Fibroblast of pulmonary artery (primary cell): ENCODE measurements around the gene CUX1.
"Not testable (repeated sequence)": the region's sequence is repeated elsewhere in the genome, so short reads cannot be mapped to it uniquely, and the experiment has no call there.

Source experiments
- DNase-seq: peaks from one replicate; pipeline ENCODE4 v3.0.0-alpha.2; 2010; ENCODE audit warnings: low read depth
- H3K4me3 ChIP-seq: replicated peaks from 2 replicates; pipeline ENCODE4 v1.5.1; 2011; ENCODE audit warnings: low read depth, mild to moderate bottlenecking, control low read depth, low read length, moderate library complexity
- TF ChIP-seq, protein P1 (sequence below): IDR thresholded peaks from 2 replicates; pipeline ENCODE4 v1.5.1; 2011; ENCODE audit warnings: mild to moderate bottlenecking, control low read depth, low read length, inconsistent platforms; ENCODE audit errors: missing control alignments

The CUX1 gene

DNA sequence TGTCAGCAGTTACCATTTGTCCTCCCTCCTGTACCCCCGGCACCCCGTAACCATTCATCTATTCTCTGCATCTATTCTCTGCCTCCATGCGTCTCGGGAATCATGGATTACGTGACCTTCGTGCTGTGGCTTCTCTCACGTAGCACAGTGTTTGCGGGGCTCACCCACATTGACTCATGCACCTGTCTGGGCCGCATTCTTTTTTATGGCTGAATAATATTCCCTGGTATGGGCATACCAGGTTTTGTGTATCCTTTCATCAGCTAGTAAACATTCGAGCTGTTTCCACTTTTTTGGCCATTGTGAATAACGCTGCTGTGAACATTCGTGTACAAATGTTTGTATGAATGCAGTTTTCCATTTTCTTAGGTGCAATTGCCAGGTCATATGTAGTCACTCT lies 17.7 kb downstream of the CUX1 start:
- TF ChIP-seq, protein P1, sequence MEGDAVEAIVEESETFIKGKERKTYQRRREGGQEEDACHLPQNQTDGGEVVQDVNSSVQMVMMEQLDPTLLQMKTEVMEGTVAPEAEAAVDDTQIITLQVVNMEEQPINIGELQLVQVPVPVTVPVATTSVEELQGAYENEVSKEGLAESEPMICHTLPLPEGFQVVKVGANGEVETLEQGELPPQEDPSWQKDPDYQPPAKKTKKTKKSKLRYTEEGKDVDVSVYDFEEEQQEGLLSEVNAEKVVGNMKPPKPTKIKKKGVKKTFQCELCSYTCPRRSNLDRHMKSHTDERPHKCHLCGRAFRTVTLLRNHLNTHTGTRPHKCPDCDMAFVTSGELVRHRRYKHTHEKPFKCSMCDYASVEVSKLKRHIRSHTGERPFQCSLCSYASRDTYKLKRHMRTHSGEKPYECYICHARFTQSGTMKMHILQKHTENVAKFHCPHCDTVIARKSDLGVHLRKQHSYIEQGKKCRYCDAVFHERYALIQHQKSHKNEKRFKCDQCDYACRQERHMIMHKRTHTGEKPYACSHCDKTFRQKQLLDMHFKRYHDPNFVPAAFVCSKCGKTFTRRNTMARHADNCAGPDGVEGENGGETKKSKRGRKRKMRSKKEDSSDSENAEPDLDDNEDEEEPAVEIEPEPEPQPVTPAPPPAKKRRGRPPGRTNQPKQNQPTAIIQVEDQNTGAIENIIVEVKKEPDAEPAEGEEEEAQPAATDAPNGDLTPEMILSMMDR = no peak
- no peak for DNase-seq
- no peak overlapping the region for H3K4me3 ChIP-seq

DNA sequence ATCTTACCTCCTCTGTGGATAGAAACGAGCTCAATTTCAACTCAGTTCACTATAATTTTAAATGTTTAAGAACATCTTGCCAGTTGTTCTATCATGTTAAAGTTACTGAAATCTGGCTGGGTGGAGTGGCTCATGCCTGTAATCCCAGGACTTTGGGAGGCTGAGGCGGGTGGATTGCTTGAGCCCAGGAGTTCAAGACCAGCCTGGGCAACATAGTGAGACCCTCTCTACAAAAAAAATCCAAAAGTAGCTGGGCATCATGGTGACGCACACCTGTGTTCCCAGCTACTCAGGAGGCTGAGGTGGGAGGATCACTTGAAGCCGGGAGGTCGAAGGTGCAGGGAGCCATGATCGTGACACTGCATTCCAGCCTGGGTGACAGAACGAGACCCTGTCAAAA lies 20.0 kb downstream of the CUX1 start:
- not testable (repeated sequence) for DNase-seq, H3K4me3 ChIP-seq

DNA sequence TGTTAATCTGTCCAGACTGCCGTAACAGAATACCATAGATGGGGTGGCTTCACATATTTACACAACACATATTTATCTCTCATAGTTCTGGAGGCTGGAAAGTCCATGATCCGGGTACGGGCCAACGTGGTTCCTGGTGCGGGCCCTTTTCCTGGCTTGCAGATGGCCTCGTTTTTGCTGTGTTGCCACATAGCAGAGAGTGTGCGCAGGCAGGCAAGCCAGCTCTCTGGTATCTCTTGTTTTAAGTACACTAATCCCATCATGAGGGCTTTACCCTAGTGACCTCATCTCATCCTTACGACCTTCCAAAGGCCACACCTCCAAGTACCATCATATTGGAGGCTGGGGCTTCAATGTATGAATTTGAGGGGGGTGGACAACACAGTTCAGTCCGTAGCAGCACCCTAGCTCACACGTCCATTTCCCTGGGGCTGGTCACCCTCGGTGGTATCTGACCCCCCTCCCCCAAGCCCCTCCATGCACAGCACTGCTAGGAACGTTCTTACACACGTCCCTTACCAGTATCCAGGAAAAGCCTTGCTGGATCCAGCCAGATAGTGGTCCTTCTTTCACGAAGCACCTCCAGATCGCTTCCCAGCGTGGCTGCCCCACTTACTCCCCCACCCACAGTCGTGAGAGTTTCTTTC lies 21.5 kb downstream of the CUX1 start:
- TF ChIP-seq, protein P1 = no peak
- no peak overlapping the region for H3K4me3 ChIP-seq
- DNase-seq = no peak

DNA sequence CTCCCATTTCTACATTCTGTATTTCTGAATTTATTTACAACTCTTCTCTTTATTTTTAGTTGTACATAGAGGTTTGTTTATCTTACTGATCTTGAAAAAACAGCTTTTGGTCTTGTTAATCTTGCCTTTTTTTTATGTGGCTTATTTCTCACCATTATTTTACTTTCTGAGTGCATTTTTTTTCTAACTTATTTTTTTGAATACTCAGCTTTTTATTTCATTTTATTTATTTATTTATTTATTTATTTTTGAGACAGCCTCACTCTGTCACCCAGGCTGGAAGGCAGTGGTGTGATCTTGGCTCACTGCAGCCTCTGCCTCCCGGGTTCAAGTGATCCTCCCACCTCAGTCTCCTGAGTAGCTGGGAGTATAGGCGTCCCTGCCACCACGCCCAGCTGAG lies 23.9 kb downstream of the CUX1 start:
- no peak for DNase-seq
- TF ChIP-seq, protein P1 = no peak
- H3K4me3 ChIP-seq = no peak overlapping the region

DNA sequence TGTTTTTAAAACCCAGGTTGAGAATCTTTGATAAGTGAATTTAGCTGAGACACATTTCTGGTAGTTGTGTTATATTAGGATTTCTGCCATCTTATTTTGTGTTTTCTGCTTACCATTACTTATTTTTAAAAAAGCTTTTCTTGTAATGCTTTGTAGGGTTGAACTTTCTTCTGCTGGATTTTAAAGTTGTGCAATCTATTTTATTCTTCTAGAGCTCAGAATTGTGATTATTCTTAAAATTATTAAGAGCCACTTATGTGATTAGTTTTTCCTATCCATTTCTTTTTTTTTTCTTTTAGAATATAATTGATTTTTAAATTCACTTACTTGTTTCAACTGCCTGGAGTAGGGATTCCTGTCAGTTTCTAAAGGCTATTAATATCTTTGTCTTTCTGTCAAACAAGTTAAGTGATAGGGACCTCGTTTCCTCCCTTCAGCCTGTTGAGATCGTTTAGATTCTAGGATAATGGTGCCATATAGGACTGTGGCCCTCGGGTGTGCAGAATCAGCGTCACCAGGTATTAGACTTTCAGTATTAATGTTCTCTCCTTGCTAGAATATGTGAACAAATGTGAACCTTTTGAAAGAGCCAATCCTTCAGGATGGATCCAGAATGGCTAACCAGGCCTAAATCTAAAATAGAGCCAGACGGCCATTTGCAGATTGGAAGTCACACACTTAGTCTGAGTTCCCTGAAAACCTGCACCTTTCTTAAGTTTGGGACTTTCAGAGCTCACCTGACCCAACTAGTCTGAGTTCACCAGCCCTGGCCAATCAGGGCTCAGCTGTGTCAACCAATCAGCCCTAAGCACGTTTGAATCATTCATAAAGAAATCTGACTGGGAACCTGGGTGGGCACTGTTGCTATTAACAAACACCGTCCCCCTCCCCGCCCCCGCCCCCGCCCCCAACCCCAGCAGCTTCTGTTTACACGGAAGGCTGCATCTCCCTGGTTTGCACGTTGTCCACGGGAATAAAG lies 26.2 kb downstream of the CUX1 start:
- TF ChIP-seq, protein P1 = no peak
- no peak for DNase-seq
- no peak overlapping the region for H3K4me3 ChIP-seq

DNA sequence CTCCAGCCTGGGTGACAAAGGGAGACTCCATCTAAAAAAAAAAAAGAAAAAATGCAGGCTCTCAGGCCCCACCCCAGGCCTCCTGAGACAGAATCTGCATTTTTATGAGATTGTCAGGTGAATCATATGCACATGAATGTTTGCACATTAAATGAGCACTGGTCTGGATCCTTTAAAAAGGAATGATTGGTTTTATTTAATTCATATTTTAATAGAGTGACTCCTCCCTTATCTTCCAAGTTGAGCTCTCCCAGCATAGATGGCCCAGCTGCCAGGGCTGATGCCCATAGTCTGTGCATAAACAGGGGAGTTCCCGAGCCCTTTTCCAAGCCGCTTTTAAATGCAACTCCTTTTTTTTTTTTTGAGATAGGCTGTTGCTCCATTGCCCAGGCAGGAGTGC lies 28.5 kb downstream of the CUX1 start:
- TF ChIP-seq, protein P1 = no peak
- DNase-seq = no peak
- H3K4me3 ChIP-seq = no peak overlapping the region

DNA sequence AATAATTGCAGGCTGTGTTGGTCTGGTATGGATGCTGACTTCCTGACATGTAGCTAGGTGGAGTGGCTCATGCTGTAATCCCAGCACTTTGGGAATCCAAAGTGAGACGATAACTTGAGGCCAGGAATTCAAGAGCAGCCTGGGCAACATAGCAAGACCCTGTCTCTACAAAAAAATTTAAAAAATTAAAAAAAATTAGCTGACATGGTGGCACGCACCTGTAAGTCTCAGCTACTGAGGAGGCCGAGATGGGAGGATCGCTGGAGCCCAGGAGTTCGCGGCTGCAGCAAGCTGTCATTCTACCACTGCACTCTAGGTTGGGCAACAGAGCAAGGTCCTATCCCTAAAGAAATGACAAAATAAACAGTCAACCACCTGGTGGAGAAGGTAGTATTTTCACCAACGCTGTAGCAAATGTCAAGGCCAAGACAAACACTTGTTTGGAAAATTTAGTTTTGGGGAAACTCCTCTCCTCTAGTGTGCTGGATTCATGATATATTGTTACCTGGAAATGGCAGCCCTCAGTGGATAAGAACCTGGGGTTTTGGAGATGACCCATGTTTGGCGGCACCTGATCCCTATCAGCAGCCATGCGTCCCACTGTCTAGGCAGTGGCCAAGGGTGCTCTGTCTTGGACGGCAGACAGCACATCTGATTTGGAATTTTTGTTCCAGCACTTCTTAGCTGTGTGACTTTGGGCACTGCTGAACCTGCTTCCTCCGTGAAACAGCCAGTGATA lies 29.5 kb downstream of the CUX1 start:
- DNase-seq = no peak
- TF ChIP-seq, protein P1 = no peak
- H3K4me3 ChIP-seq = no peak overlapping the region
